H1 (cell line): ENCODE measurements around the gene PTX4. TPM values are rescaled to one million over a fixed set of nuclear protein-coding genes. Genes with fewer than 3 reads are reported as not detected.

Experiments
- CTCF ChIA-PET: fragments of 300-600 bp; sonication (Branson Sonifier 250); formaldehyde crosslinking; loops from one replicate; lab custom pipeline; 2021; ENCODE audit not compliant: partially characterized antibody; lab: Charles Lee
- POLR2A ChIA-PET: fragments of 300-600 bp; sonication (Branson Sonifier 250); formaldehyde crosslinking; loops from one replicate; lab custom pipeline; 2021; ENCODE audit warnings: inconsistent platforms; ENCODE audit not compliant: partially characterized antibody; lab: Charles Lee
- DNase-seq, 2 experiments: peaks; one replicate each; pipeline versions ENCODE4 v3.0.0 to v3.0.0-alpha.2; 2010 to 2022; ENCODE audit warnings: low spot score in 2 of 2, low read depth in 1 of 2, mixed read lengths in 1 of 2
- FAIRE-seq: peaks from 2 replicates; lab custom pipeline; 2011; peaks lifted over from hg19 to GRCh38; lab: Jason Lieb, UNC
- H2AFZ ChIP-seq: 2 replicates; pipeline ENCODE4 v1.8.1; 2012; ENCODE audit warnings: low read length, inconsistent platforms
- H2AK5ac ChIP-seq: 2 replicates; pipeline ENCODE4 v1.6.1; 2013; ENCODE audit warnings: low read depth, low read length
- H2BK120ac ChIP-seq: replicated peaks from 2 replicates; pipeline ENCODE3; 2013; ENCODE audit warnings: low read depth, low read length, inconsistent platforms
- H2BK12ac ChIP-seq: 2 replicates; pipeline ENCODE4 v1.6.1; 2013; ENCODE audit warnings: low read depth, low read length
- H2BK15ac ChIP-seq: 2 replicates; pipeline ENCODE4 v1.6.1; 2013; ENCODE audit warnings: low read length
- H2BK20ac ChIP-seq: 2 replicates; pipeline ENCODE4 v1.6.1; 2013; ENCODE audit warnings: low read length
- H2BK5ac ChIP-seq: 2 replicates; pipeline ENCODE4 v1.6.1; 2013; ENCODE audit warnings: low read depth, low read length
- H3K14ac ChIP-seq: 2 replicates; pipeline ENCODE4 v1.6.1; 2013; ENCODE audit warnings: inconsistent platforms; ENCODE audit not compliant: insufficient read length
- H3K18ac ChIP-seq: 2 replicates; pipeline ENCODE4 v1.6.1; 2013; ENCODE audit warnings: low read length; ENCODE audit errors: extremely low read depth
- H3K23ac ChIP-seq: 2 replicates; pipeline ENCODE4 v1.6.1; 2013; ENCODE audit warnings: inconsistent platforms; ENCODE audit not compliant: insufficient read length
- H3K23me2 ChIP-seq: 2 replicates; pipeline ENCODE4 v1.6.1; 2013; ENCODE audit warnings: low read depth, low read length
- H3K27ac ChIP-seq: 2 replicates; pipeline ENCODE4 v1.6.1; 2011; ENCODE audit warnings: low read depth, low read length, inconsistent platforms
- H3K27me3 ChIP-seq, 4 experiments: replicated peaks in 1 of 4; 1 replicate in 1 of 4; 2 replicates in 3 of 4; pipeline versions ENCODE4 v1.6.1 to v1.8.1; 2011 to 2013; ENCODE audit warnings: low read length in 3 of 4, mild to moderate bottlenecking in 3 of 4, inconsistent platforms in 2 of 4, mixed read lengths in 2 of 4, moderate library complexity in 1 of 4; ENCODE audit not compliant: control insufficient read depth in 3 of 4, insufficient read depth in 3 of 4; ENCODE audit errors: extremely low read depth in 1 of 4
- H3K36me3 ChIP-seq, 4 experiments: 2 replicates each; pipeline versions ENCODE4 v1.6.1 to v1.8.1; 2011 to 2013; ENCODE audit warnings: mild to moderate bottlenecking in 4 of 4, low read length in 3 of 4, moderate library complexity in 2 of 4, control low read depth in 1 of 4, inconsistent platforms in 1 of 4; ENCODE audit not compliant: insufficient read depth in 4 of 4, control insufficient read depth in 2 of 4
- H3K4ac ChIP-seq: replicated peaks from 2 replicates; pipeline ENCODE3; 2013; ENCODE audit warnings: low read length, low read depth, mixed read lengths, inconsistent platforms; ENCODE audit not compliant: insufficient read length
- H3K4me1 ChIP-seq, 4 experiments: replicated peaks in 1 of 4; 1 replicate in 1 of 4; 2 replicates in 3 of 4; pipeline versions ENCODE4 v1.6.1 to v1.8.1; 2011 to 2013; ENCODE audit warnings: low read length in 3 of 4, inconsistent platforms in 2 of 4, mixed read lengths in 1 of 4; ENCODE audit not compliant: insufficient read depth in 4 of 4, control insufficient read depth in 3 of 4
- H3K4me2 ChIP-seq, 2 experiments: 2 replicates each; pipeline versions ENCODE4 v1.6.1 to v1.8.1; 2011 to 2013; ENCODE audit warnings: low read depth in 2 of 2, low read length in 2 of 2, control low read depth in 1 of 2, inconsistent platforms in 1 of 2, mild to moderate bottlenecking in 1 of 2; ENCODE audit not compliant: insufficient read depth in 1 of 2
- H3K4me3 ChIP-seq, 4 experiments: fragments of 200-600, 300-600 bp in 1 of 4; sonication (generic), shearing (Covaris generic), sonication (Bioruptor Twin) in 1 of 4; 2 replicates each; pipeline versions ENCODE4 v1.5.1 to v1.8.1; 2011 to 2016; ENCODE audit warnings: low read length in 4 of 4, low read depth in 3 of 4, control low read depth in 2 of 4, inconsistent platforms in 2 of 4, mild to moderate bottlenecking in 2 of 4, mixed read lengths in 1 of 4, moderate library complexity in 1 of 4; ENCODE audit not compliant: insufficient read depth in 2 of 4; ENCODE audit errors: extremely low read depth in 1 of 4
- H3K56ac ChIP-seq: replicated peaks from 2 replicates; pipeline ENCODE3; 2013; ENCODE audit warnings: low read depth, mild to moderate bottlenecking, mixed read lengths, low read length, inconsistent platforms; ENCODE audit not compliant: insufficient read length
- H3K79me1 ChIP-seq: 2 replicates; pipeline ENCODE4 v1.6.1; 2013; ENCODE audit warnings: low read depth, low read length, control low read depth
- H3K79me2 ChIP-seq, 2 experiments: 2 replicates each; pipeline versions ENCODE4 v1.6.1 to v1.8.1; 2012 to 2013; ENCODE audit warnings: low read length in 2 of 2, mild to moderate bottlenecking in 2 of 2, inconsistent platforms in 1 of 2; ENCODE audit not compliant: insufficient read depth in 2 of 2, control insufficient read depth in 1 of 2
- H3K9ac ChIP-seq, 4 experiments: replicated peaks in 1 of 4; 1 replicate in 1 of 4; 2 replicates in 3 of 4; pipeline versions ENCODE4 v1.6.1 to v1.8.1; 2011 to 2013; ENCODE audit warnings: low read depth in 3 of 4, low read length in 3 of 4, control low read depth in 2 of 4, mild to moderate bottlenecking in 2 of 4, moderate library complexity in 2 of 4, inconsistent platforms in 1 of 4; ENCODE audit errors: extremely low read depth in 1 of 4
- H3K9me3 ChIP-seq, 2 experiments: 2 replicates each; pipeline versions ENCODE4 v1.6.1 to v1.8.1; 2012 to 2013; ENCODE audit warnings: mild to moderate bottlenecking in 2 of 2, moderate library complexity in 2 of 2, control low read depth in 1 of 2, inconsistent platforms in 1 of 2, low read depth in 1 of 2, low read length in 1 of 2, mixed read lengths in 1 of 2; ENCODE audit not compliant: insufficient read depth in 2 of 2
- H4K20me1 ChIP-seq, 2 experiments: replicated peaks in 1 of 2; 2 replicates each; pipeline versions ENCODE3 to v1.8.1; 2011 to 2013; ENCODE audit warnings: inconsistent platforms in 2 of 2, low read length in 2 of 2, mild to moderate bottlenecking in 1 of 2; ENCODE audit not compliant: insufficient read depth in 2 of 2, control insufficient read depth in 1 of 2
- H4K5ac ChIP-seq: 2 replicates; pipeline ENCODE4 v1.6.1; 2013; ENCODE audit warnings: low read length, low read depth, mixed read lengths, inconsistent platforms; ENCODE audit not compliant: insufficient read length
- H4K8ac ChIP-seq: 2 replicates; pipeline ENCODE4 v1.8.0; 2013; ENCODE audit warnings: mild to moderate bottlenecking, moderate library complexity, low read length, inconsistent platforms; ENCODE audit not compliant: insufficient read depth; ENCODE audit errors: extremely low read depth
- H4K91ac ChIP-seq: replicated peaks from 2 replicates; pipeline ENCODE3; 2013; ENCODE audit warnings: low read length, mixed read lengths, inconsistent platforms; ENCODE audit not compliant: insufficient read length
- EGR1 ChIP-seq: IDR thresholded peaks from 2 replicates; pipeline ENCODE4 v1.6.1; 2011; ENCODE audit warnings: low read depth, low read length, borderline replicate concordance
- FOSL1 ChIP-seq: IDR thresholded peaks from 2 replicates; pipeline ENCODE4 v1.6.1; 2011; ENCODE audit warnings: mild to moderate bottlenecking, low read depth, low read length, moderate library complexity; ENCODE audit not compliant: insufficient read depth
- RAD21 ChIP-seq, 2 experiments: IDR thresholded peaks in 1 of 2; conservative IDR thresholded peaks in 1 of 2; 2 replicates each; pipeline ENCODE4 v1.6.1; 2011; ENCODE audit warnings: low read depth in 2 of 2, low read length in 2 of 2, improper control_type of control experiment in 1 of 2, inconsistent platforms in 1 of 2, mild to moderate bottlenecking in 1 of 2, moderate library complexity in 1 of 2
- SIRT6 ChIP-seq: IDR thresholded peaks from one replicate; pipeline ENCODE4 v1.7.1; 2012; ENCODE audit warnings: low read length, inconsistent platforms
- WGBS, 2 experiments: shearing (Covaris generic) in 1 of 2; methylation state at CpG; one replicate each; pipeline versions ENCODE4 v1.1.6 to v1.1.7; 2013 to 2015; ENCODE audit warnings: low lambda C conversion rate in 2 of 2, mixed read lengths in 2 of 2, inconsistent platforms in 1 of 2, low coverage in 1 of 2, missing lambda C conversion rate in 1 of 2; ENCODE audit not compliant: insufficient replicate concordance in 2 of 2, insufficient coverage in 1 of 2, insufficient read length in 1 of 2; ENCODE audit errors: extremely low coverage in 1 of 2, missing lambda C conversion rate in 1 of 2; 5-methylcytosine and 5-hydroxymethylcytosine counted together
- polyA plus RNA-seq, 7 experiments: library from polyadenylated mRNA; depleted of rRNA in 3 of 7; stranded (reverse) in 5 of 7; unstranded in 2 of 7; fragments of >200 nt in 5 of 7; fragments of 200-250 nt in 2 of 7; gene quantifications; 1 replicate in 5 of 7; 2 replicates in 1 of 7; 4 replicates in 1 of 7; pipeline versions ENCODE4 v1.2.1 to v1.2.3, GENCODE V29; 2011 to 2013; ENCODE audit warnings: missing spikeins in 2 of 7, mixed read lengths in 2 of 7
- total RNA-seq: library from RNA; stranded (reverse); fragmentation: NEBNext Ultra II Directional; extraction: Animal tissue kit (Norgen Biotek cat#: 25700); gene quantifications from 2 replicates; pipeline ENCODE4 v1.2.1, GENCODE V29; 2021
- TF ChIP-seq, protein P1 (sequence below), 3 experiments: IDR thresholded peaks; 1 replicate in 2 of 3; 2 replicates in 1 of 3; pipeline versions ENCODE4 v1.5.1 to v1.6.1; 2011; ENCODE audit warnings: low read length in 3 of 3, mild to moderate bottlenecking in 3 of 3, inconsistent platforms in 2 of 3, low read depth in 1 of 3, moderate library complexity in 1 of 3; ENCODE audit not compliant: insufficient read depth in 1 of 3; ENCODE audit errors: control extremely low read depth in 1 of 3
- TF ChIP-seq, protein P2 (sequence below): IDR thresholded peaks from 2 replicates; pipeline ENCODE4 v1.6.1; 2011; ENCODE audit warnings: low read length, improper control_type of control experiment

Gene PTX4
- total and polyA plus RNA-seq, 2 of the 8 experiments (the other 6 are each of a cell fraction or from before 2014, with no cell fraction given), result not detected

DNA sequence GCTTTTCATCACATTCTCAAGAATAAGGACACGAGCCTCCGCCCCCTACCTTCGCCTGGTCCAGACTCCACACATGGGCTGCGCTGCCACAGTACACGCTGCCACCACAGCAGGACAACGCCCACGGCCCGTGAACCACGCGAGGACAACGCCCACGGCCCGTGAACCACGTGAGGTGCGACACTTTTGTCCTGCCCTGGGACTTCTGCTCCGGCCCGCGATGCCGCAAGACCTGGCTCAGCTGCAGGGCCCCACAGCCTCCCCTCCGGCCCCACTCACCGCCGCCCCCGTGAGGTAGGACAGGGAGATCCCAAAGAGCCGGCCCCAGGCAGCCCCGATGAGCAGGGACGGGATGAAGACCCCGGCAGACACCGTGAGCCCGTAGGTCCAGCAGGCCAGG lies 38.5 kb downstream of the PTX4 start:
- Histone ChIP-seq H3K36me3 (peaks cover 0 to 43% (median 12%) of the 10 kb centered on the region in 4 experiments; a peak in 4 of 8 replicates), H3K18ac (no peak overlapping the region), H3K4me1 (no peaks in the 10 kb centered on the region), H2AK5ac (no peak overlapping the region), H3K27ac (no peak overlapping the region), H3K4me3 (no peak overlapping the region), H3K79me1 (no peaks in the 10 kb centered on the region), H3K14ac (no peak overlapping the region), H4K5ac (no peak overlapping the region), H4K91ac (no peak overlapping the region), H4K20me1 (peaks cover 2 to 14% of the 10 kb centered on the region in 2 experiments), H3K23me2 (no peaks in the 10 kb centered on the region), H3K27me3 (no peaks in the 10 kb centered on the region), H3K4ac (no peak overlapping the region), H2AFZ (no peak overlapping the region), H2BK120ac (no peak overlapping the region), H2BK12ac (no peak overlapping the region), H3K4me2 (no peak overlapping the region), H3K9ac (no peak overlapping the region), H3K23ac (no peak overlapping the region), H3K56ac (no peak overlapping the region), H2BK15ac (no peak overlapping the region), H2BK5ac (no peak overlapping the region), H2BK20ac (no peak overlapping the region), H4K8ac (no peak overlapping the region), H3K9me3 (no peaks in the 10 kb centered on the region), H3K79me2 (no peaks in the 10 kb centered on the region)
- TF ChIP-seq, protein P1, sequence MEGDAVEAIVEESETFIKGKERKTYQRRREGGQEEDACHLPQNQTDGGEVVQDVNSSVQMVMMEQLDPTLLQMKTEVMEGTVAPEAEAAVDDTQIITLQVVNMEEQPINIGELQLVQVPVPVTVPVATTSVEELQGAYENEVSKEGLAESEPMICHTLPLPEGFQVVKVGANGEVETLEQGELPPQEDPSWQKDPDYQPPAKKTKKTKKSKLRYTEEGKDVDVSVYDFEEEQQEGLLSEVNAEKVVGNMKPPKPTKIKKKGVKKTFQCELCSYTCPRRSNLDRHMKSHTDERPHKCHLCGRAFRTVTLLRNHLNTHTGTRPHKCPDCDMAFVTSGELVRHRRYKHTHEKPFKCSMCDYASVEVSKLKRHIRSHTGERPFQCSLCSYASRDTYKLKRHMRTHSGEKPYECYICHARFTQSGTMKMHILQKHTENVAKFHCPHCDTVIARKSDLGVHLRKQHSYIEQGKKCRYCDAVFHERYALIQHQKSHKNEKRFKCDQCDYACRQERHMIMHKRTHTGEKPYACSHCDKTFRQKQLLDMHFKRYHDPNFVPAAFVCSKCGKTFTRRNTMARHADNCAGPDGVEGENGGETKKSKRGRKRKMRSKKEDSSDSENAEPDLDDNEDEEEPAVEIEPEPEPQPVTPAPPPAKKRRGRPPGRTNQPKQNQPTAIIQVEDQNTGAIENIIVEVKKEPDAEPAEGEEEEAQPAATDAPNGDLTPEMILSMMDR (IDR thresholded peaks at IDR 0.05; ENCODE audit: control extremely low read depth in 1 of 3, insufficient read depth in 1 of 3, low read depth in 1 of 3, low read length in 3 of 3), result peak; percentile 40 to 43 (median 41); a peak in 3 of 4 replicates
- TF ChIP-seq RAD21 (IDR thresholded peaks at IDR 0.05 in 1 of 2, conservative IDR thresholded peaks at IDR 0.05 in 1 of 2; ENCODE audit: low read depth in 2 of 2, low read length in 2 of 2) (peak in 1 of 2 experiments; percentile 56; a peak in 3 of 4 replicates), FOSL1 (0 out of 2 replicates have a peak, but pooled peaks have one; percentile 41), SIRT6 (no peak), EGR1 (peak; percentile 69)
- TF ChIP-seq, protein P2, sequence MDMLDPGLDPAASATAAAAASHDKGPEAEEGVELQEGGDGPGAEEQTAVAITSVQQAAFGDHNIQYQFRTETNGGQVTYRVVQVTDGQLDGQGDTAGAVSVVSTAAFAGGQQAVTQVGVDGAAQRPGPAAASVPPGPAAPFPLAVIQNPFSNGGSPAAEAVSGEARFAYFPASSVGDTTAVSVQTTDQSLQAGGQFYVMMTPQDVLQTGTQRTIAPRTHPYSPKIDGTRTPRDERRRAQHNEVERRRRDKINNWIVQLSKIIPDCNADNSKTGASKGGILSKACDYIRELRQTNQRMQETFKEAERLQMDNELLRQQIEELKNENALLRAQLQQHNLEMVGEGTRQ, result no peak
- DNase-seq (peak in 1 of 2 experiments; percentile 77), FAIRE-seq (no peak)
- WGBS, 2 experiments, result 93% methylated on average over 12 of the region's 29 CpGs; no CpG with 5 or more reads in 1 of the 2 experiments
- ChIA-PET CTCF (interaction anchor here (0.6 to 2.5 kb wide), 8 partner anchors 11 to 428 kb away, joined by 3 to 8 read pairs (median 4); no protein-coding TSS in a partner anchor), POLR2A (interaction anchor here (0.8 to 1.2 kb wide), 3 partner anchors 15 to 22 kb away, joined by 3 read pairs; no protein-coding TSS in a partner anchor)
